GM19397 (cell line): ENCODE measurements around the gene CHTF18.

Experiments used
- ATAC-seq: cut with Tn5 transposase; IDR thresholded peaks from one replicate; pipeline ENCODE4 v1.9.1; 2021; ENCODE audit warnings: mild to moderate bottlenecking, moderate library complexity; ENCODE audit not compliant: unreplicated experiment

Gene CHTF18

GRCh38 chr16:842711-843560, 54.5 kb downstream of the CHTF18 start:
- ATAC-seq = no peak

GRCh38 chr16:843771-844170, 55.4 kb downstream of the CHTF18 start:
- ATAC-seq = no peak

GRCh38 chr16:844638-845350, 56.4 kb downstream of the CHTF18 start:
- no peak for ATAC-seq

- ATAC-seq = no peak
Observed at GRCh38 chr16:845351-845745, 56.9 kb downstream of the CHTF18 start.

- ATAC-seq = no peak
Observed at GRCh38 chr16:847151-847550, 58.7 kb downstream of the CHTF18 start.
